H1 (cell line): ENCODE data around the gene ZNF831. TPM values are rescaled to one million over a fixed set of nuclear protein-coding genes. Genes with fewer than 3 reads are reported as not detected.

Experiments
- CTCF ChIA-PET: fragments of 300-600 bp; sonication (Branson Sonifier 250); formaldehyde crosslinking; loops from one replicate; lab custom pipeline; 2021; ENCODE audit not compliant: partially characterized antibody; lab: Charles Lee
- POLR2A ChIA-PET: fragments of 300-600 bp; sonication (Branson Sonifier 250); formaldehyde crosslinking; loops from one replicate; lab custom pipeline; 2021; ENCODE audit warnings: inconsistent platforms; ENCODE audit not compliant: partially characterized antibody; lab: Charles Lee
- DNase-seq, 2 experiments: peaks; one replicate each; pipeline versions ENCODE4 v3.0.0 to v3.0.0-alpha.2; 2010 to 2022; ENCODE audit warnings: low spot score in 2 of 2, low read depth in 1 of 2, mixed read lengths in 1 of 2
- FAIRE-seq: peaks from 2 replicates; lab custom pipeline; 2011; peaks lifted over from hg19 to GRCh38; lab: Jason Lieb, UNC
- H2AFZ ChIP-seq: 2 replicates; pipeline ENCODE4 v1.8.1; 2012; ENCODE audit warnings: low read length, inconsistent platforms
- H2AK5ac ChIP-seq: 2 replicates; pipeline ENCODE4 v1.6.1; 2013; ENCODE audit warnings: low read depth, low read length
- H2BK120ac ChIP-seq: replicated peaks from 2 replicates; pipeline ENCODE3; 2013; ENCODE audit warnings: low read depth, low read length, inconsistent platforms
- H2BK12ac ChIP-seq: 2 replicates; pipeline ENCODE4 v1.6.1; 2013; ENCODE audit warnings: low read depth, low read length
- H2BK15ac ChIP-seq: 2 replicates; pipeline ENCODE4 v1.6.1; 2013; ENCODE audit warnings: low read length
- H2BK20ac ChIP-seq: 2 replicates; pipeline ENCODE4 v1.6.1; 2013; ENCODE audit warnings: low read length
- H2BK5ac ChIP-seq: 2 replicates; pipeline ENCODE4 v1.6.1; 2013; ENCODE audit warnings: low read depth, low read length
- H3K14ac ChIP-seq: 2 replicates; pipeline ENCODE4 v1.6.1; 2013; ENCODE audit warnings: inconsistent platforms; ENCODE audit not compliant: insufficient read length
- H3K18ac ChIP-seq: 2 replicates; pipeline ENCODE4 v1.6.1; 2013; ENCODE audit warnings: low read length; ENCODE audit errors: extremely low read depth
- H3K23ac ChIP-seq: 2 replicates; pipeline ENCODE4 v1.6.1; 2013; ENCODE audit warnings: inconsistent platforms; ENCODE audit not compliant: insufficient read length
- H3K23me2 ChIP-seq: 2 replicates; pipeline ENCODE4 v1.6.1; 2013; ENCODE audit warnings: low read depth, low read length
- H3K27ac ChIP-seq: 2 replicates; pipeline ENCODE4 v1.6.1; 2011; ENCODE audit warnings: low read depth, low read length, inconsistent platforms
- H3K27me3 ChIP-seq, 4 experiments: replicated peaks in 1 of 4; 1 replicate in 1 of 4; 2 replicates in 3 of 4; pipeline versions ENCODE4 v1.6.1 to v1.8.1; 2011 to 2013; ENCODE audit warnings: low read length in 3 of 4, mild to moderate bottlenecking in 3 of 4, inconsistent platforms in 2 of 4, mixed read lengths in 2 of 4, moderate library complexity in 1 of 4; ENCODE audit not compliant: control insufficient read depth in 3 of 4, insufficient read depth in 3 of 4; ENCODE audit errors: extremely low read depth in 1 of 4
- H3K36me3 ChIP-seq, 4 experiments: 2 replicates each; pipeline versions ENCODE4 v1.6.1 to v1.8.1; 2011 to 2013; ENCODE audit warnings: mild to moderate bottlenecking in 4 of 4, low read length in 3 of 4, moderate library complexity in 2 of 4, control low read depth in 1 of 4, inconsistent platforms in 1 of 4; ENCODE audit not compliant: insufficient read depth in 4 of 4, control insufficient read depth in 2 of 4
- H3K4ac ChIP-seq: replicated peaks from 2 replicates; pipeline ENCODE3; 2013; ENCODE audit warnings: low read length, low read depth, mixed read lengths, inconsistent platforms; ENCODE audit not compliant: insufficient read length
- H3K4me1 ChIP-seq, 4 experiments: replicated peaks in 1 of 4; 1 replicate in 1 of 4; 2 replicates in 3 of 4; pipeline versions ENCODE4 v1.6.1 to v1.8.1; 2011 to 2013; ENCODE audit warnings: low read length in 3 of 4, inconsistent platforms in 2 of 4, mixed read lengths in 1 of 4; ENCODE audit not compliant: insufficient read depth in 4 of 4, control insufficient read depth in 3 of 4
- H3K4me2 ChIP-seq, 2 experiments: 2 replicates each; pipeline versions ENCODE4 v1.6.1 to v1.8.1; 2011 to 2013; ENCODE audit warnings: low read depth in 2 of 2, low read length in 2 of 2, control low read depth in 1 of 2, inconsistent platforms in 1 of 2, mild to moderate bottlenecking in 1 of 2; ENCODE audit not compliant: insufficient read depth in 1 of 2
- H3K4me3 ChIP-seq, 4 experiments: fragments of 200-600, 300-600 bp in 1 of 4; sonication (generic), shearing (Covaris generic), sonication (Bioruptor Twin) in 1 of 4; 2 replicates each; pipeline versions ENCODE4 v1.5.1 to v1.8.1; 2011 to 2016; ENCODE audit warnings: low read length in 4 of 4, low read depth in 3 of 4, control low read depth in 2 of 4, inconsistent platforms in 2 of 4, mild to moderate bottlenecking in 2 of 4, mixed read lengths in 1 of 4, moderate library complexity in 1 of 4; ENCODE audit not compliant: insufficient read depth in 2 of 4; ENCODE audit errors: extremely low read depth in 1 of 4
- H3K56ac ChIP-seq: replicated peaks from 2 replicates; pipeline ENCODE3; 2013; ENCODE audit warnings: low read depth, mild to moderate bottlenecking, mixed read lengths, low read length, inconsistent platforms; ENCODE audit not compliant: insufficient read length
- H3K79me1 ChIP-seq: 2 replicates; pipeline ENCODE4 v1.6.1; 2013; ENCODE audit warnings: low read depth, low read length, control low read depth
- H3K79me2 ChIP-seq, 2 experiments: 2 replicates each; pipeline versions ENCODE4 v1.6.1 to v1.8.1; 2012 to 2013; ENCODE audit warnings: low read length in 2 of 2, mild to moderate bottlenecking in 2 of 2, inconsistent platforms in 1 of 2; ENCODE audit not compliant: insufficient read depth in 2 of 2, control insufficient read depth in 1 of 2
- H3K9ac ChIP-seq, 4 experiments: replicated peaks in 1 of 4; 1 replicate in 1 of 4; 2 replicates in 3 of 4; pipeline versions ENCODE4 v1.6.1 to v1.8.1; 2011 to 2013; ENCODE audit warnings: low read depth in 3 of 4, low read length in 3 of 4, control low read depth in 2 of 4, mild to moderate bottlenecking in 2 of 4, moderate library complexity in 2 of 4, inconsistent platforms in 1 of 4; ENCODE audit errors: extremely low read depth in 1 of 4
- H3K9me3 ChIP-seq, 2 experiments: 2 replicates each; pipeline versions ENCODE4 v1.6.1 to v1.8.1; 2012 to 2013; ENCODE audit warnings: mild to moderate bottlenecking in 2 of 2, moderate library complexity in 2 of 2, control low read depth in 1 of 2, inconsistent platforms in 1 of 2, low read depth in 1 of 2, low read length in 1 of 2, mixed read lengths in 1 of 2; ENCODE audit not compliant: insufficient read depth in 2 of 2
- H4K20me1 ChIP-seq, 2 experiments: replicated peaks in 1 of 2; 2 replicates each; pipeline versions ENCODE3 to v1.8.1; 2011 to 2013; ENCODE audit warnings: inconsistent platforms in 2 of 2, low read length in 2 of 2, mild to moderate bottlenecking in 1 of 2; ENCODE audit not compliant: insufficient read depth in 2 of 2, control insufficient read depth in 1 of 2
- H4K5ac ChIP-seq: 2 replicates; pipeline ENCODE4 v1.6.1; 2013; ENCODE audit warnings: low read length, low read depth, mixed read lengths, inconsistent platforms; ENCODE audit not compliant: insufficient read length
- H4K8ac ChIP-seq: 2 replicates; pipeline ENCODE4 v1.8.0; 2013; ENCODE audit warnings: mild to moderate bottlenecking, moderate library complexity, low read length, inconsistent platforms; ENCODE audit not compliant: insufficient read depth; ENCODE audit errors: extremely low read depth
- H4K91ac ChIP-seq: replicated peaks from 2 replicates; pipeline ENCODE3; 2013; ENCODE audit warnings: low read length, mixed read lengths, inconsistent platforms; ENCODE audit not compliant: insufficient read length
- CBX5 ChIP-seq: fragments of 300-800, 300-1000 bp; sonication (generic); IDR thresholded peaks from 2 replicates; pipeline ENCODE4 v1.7.1; 2016; ENCODE audit warnings: antibody characterized with exemption, low read length, low read depth
- FOSL1 ChIP-seq: IDR thresholded peaks from 2 replicates; pipeline ENCODE4 v1.6.1; 2011; ENCODE audit warnings: mild to moderate bottlenecking, low read depth, low read length, moderate library complexity; ENCODE audit not compliant: insufficient read depth
- HDAC6 ChIP-seq: IDR thresholded peaks from one replicate; pipeline ENCODE4 v1.7.1; 2012; ENCODE audit warnings: low read depth, mild to moderate bottlenecking, inconsistent platforms, low read length, moderate library complexity
- JUN ChIP-seq: IDR thresholded peaks from 2 replicates; pipeline ENCODE4 v1.6.1; 2011; ENCODE audit warnings: low read depth, mild to moderate bottlenecking, improper control_type of control experiment, low read length
- KDM4A ChIP-seq: IDR thresholded peaks from one replicate; pipeline ENCODE4 v1.7.1; 2012; ENCODE audit warnings: low read depth, mild to moderate bottlenecking, moderate library complexity, low read length, inconsistent platforms; ENCODE audit not compliant: severe bottlenecking
- MAFK ChIP-seq: IDR thresholded peaks from 2 replicates; pipeline ENCODE4 v1.6.1; 2012; ENCODE audit warnings: low read depth, mild to moderate bottlenecking, improper control_type of control experiment, low read length
- RFX5 ChIP-seq: IDR thresholded peaks from 2 replicates; pipeline ENCODE4 v1.6.1; 2011; ENCODE audit warnings: low read depth, low read length, improper control_type of control experiment, borderline replicate concordance
- RXRA ChIP-seq: IDR thresholded peaks from 2 replicates; pipeline ENCODE4 v1.6.1; 2011; ENCODE audit warnings: low read depth, mild to moderate bottlenecking, low read length, moderate library complexity; ENCODE audit not compliant: insufficient read depth
- SIX5 ChIP-seq: IDR thresholded peaks from 2 replicates; pipeline ENCODE4 v1.6.1; 2011; ENCODE audit warnings: mild to moderate bottlenecking, low read depth, low read length
- TCF12 ChIP-seq: IDR thresholded peaks from 2 replicates; pipeline ENCODE4 v1.6.1; 2011; ENCODE audit warnings: low read depth, mild to moderate bottlenecking, low read length
- YY1 ChIP-seq: IDR thresholded peaks from 2 replicates; pipeline ENCODE4 v1.6.1; 2011; ENCODE audit warnings: low read depth, mild to moderate bottlenecking, low read length
- WGBS, 2 experiments: shearing (Covaris generic) in 1 of 2; methylation state at CpG; one replicate each; pipeline versions ENCODE4 v1.1.6 to v1.1.7; 2013 to 2015; ENCODE audit warnings: low lambda C conversion rate in 2 of 2, mixed read lengths in 2 of 2, inconsistent platforms in 1 of 2, low coverage in 1 of 2, missing lambda C conversion rate in 1 of 2; ENCODE audit not compliant: insufficient replicate concordance in 2 of 2, insufficient coverage in 1 of 2, insufficient read length in 1 of 2; ENCODE audit errors: extremely low coverage in 1 of 2, missing lambda C conversion rate in 1 of 2; 5-methylcytosine and 5-hydroxymethylcytosine counted together
- polyA plus RNA-seq, 7 experiments: library from polyadenylated mRNA; depleted of rRNA in 3 of 7; stranded (reverse) in 5 of 7; unstranded in 2 of 7; fragments of >200 nt in 5 of 7; fragments of 200-250 nt in 2 of 7; gene quantifications; 1 replicate in 5 of 7; 2 replicates in 1 of 7; 4 replicates in 1 of 7; pipeline versions ENCODE4 v1.2.1 to v1.2.3, GENCODE V29; 2011 to 2013; ENCODE audit warnings: missing spikeins in 2 of 7, mixed read lengths in 2 of 7
- total RNA-seq: library from RNA; stranded (reverse); fragmentation: NEBNext Ultra II Directional; extraction: Animal tissue kit (Norgen Biotek cat#: 25700); gene quantifications from 2 replicates; pipeline ENCODE4 v1.2.1, GENCODE V29; 2021
- TF ChIP-seq, protein P1 (sequence below): IDR thresholded peaks from 2 replicates; pipeline ENCODE4 v1.6.1; 2012; ENCODE audit warnings: inconsistent platforms
- TF ChIP-seq, protein P2 (sequence below): IDR thresholded peaks from 2 replicates; pipeline ENCODE4 v1.6.1; 2011; ENCODE audit warnings: low read depth, mild to moderate bottlenecking, low read length; ENCODE audit not compliant: insufficient read depth

The ZNF831 gene
- total and polyA plus RNA-seq, 2 of the 8 experiments (the other 6 are each of a cell fraction or from before 2014, with no cell fraction given) = not detected

DNA sequence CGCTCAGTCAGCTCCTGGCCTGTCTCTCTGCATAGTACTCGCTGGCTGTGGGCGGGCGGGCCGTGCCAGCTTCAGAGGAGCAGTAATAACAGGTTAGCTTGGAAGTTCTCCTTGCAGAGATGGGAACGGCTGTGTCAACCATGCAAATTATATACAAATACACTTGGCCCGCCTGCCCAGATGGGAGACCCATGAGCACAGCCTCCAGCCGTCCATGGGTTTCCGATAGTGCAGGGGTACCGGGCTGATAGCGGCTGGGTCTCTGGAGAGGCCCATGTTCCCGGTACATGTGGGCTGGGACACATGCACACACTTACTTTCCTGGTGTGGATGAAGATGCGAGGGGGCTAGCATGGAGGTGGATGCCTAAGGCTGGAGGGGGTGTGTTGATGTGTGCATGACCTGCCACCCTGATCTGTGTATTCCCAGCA is 12.8 kb upstream of the ZNF831 start:
- H3K4me1 ChIP-seq = no peaks in the 10 kb centered on the region
- H3K79me2 ChIP-seq = no peaks in the 10 kb centered on the region
- no peak overlapping the region; the same call in 1 of the 2 replicates for H4K8ac ChIP-seq
- no peaks in the 10 kb centered on the region for H3K9me3 ChIP-seq
- H3K23me2 ChIP-seq = no peaks in the 10 kb centered on the region
- no peak overlapping the region for H2BK15ac ChIP-seq
- H3K56ac ChIP-seq = no peak overlapping the region
- H3K4me3 ChIP-seq = no peak overlapping the region
- no peak overlapping the region for H4K5ac ChIP-seq
- no peak overlapping the region for H2BK5ac ChIP-seq
- H3K4ac ChIP-seq = no peak overlapping the region
- no peak overlapping the region for H2BK12ac ChIP-seq
- H2AFZ ChIP-seq = no peak overlapping the region
- H3K23ac ChIP-seq = no peak overlapping the region
- ChIA-PET CTCF (no interaction called here), POLR2A (no interaction called here)
- H2AK5ac ChIP-seq = no peak overlapping the region
- FAIRE-seq (no peak), DNase-seq (peak in 1 of 2 experiments; percentile 29)
- no peak overlapping the region for H3K27ac ChIP-seq
- no peak overlapping the region for H4K91ac ChIP-seq
- no peaks in the 10 kb centered on the region for H4K20me1 ChIP-seq
- no peak overlapping the region for H3K9ac ChIP-seq
- H2BK120ac ChIP-seq = no peak overlapping the region
- no peak overlapping the region for H3K4me2 ChIP-seq
- H3K79me1 ChIP-seq = no peaks in the 10 kb centered on the region
- 95% methylated on average over 13 of the region's 13 CpGs; no CpG with 5 or more reads in 1 of the 2 experiments for WGBS, 2 experiments
- no peak overlapping the region for H3K18ac ChIP-seq
- H3K14ac ChIP-seq = no peak overlapping the region
- no peaks in the 10 kb centered on the region for H3K27me3 ChIP-seq
- no peaks in the 10 kb centered on the region for H3K36me3 ChIP-seq
- no peak overlapping the region for H2BK20ac ChIP-seq
- TF ChIP-seq RXRA = no peak
- no peak for TF ChIP-seq JUN
- no peak for TF ChIP-seq FOSL1
- TF ChIP-seq, protein P1, sequence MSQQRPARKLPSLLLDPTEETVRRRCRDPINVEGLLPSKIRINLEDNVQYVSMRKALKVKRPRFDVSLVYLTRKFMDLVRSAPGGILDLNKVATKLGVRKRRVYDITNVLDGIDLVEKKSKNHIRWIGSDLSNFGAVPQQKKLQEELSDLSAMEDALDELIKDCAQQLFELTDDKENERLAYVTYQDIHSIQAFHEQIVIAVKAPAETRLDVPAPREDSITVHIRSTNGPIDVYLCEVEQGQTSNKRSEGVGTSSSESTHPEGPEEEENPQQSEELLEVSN = no peak
- TF ChIP-seq KDM4A = no peak
- no peak for TF ChIP-seq CBX5
- no peak for TF ChIP-seq RFX5
- TF ChIP-seq SIX5 = no peak
- TF ChIP-seq HDAC6 = no peak
- no peak for TF ChIP-seq TCF12
- no peak for TF ChIP-seq YY1
- no peak for TF ChIP-seq MAFK
- TF ChIP-seq, protein P2, sequence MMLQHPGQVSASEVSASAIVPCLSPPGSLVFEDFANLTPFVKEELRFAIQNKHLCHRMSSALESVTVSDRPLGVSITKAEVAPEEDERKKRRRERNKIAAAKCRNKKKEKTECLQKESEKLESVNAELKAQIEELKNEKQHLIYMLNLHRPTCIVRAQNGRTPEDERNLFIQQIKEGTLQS = no peak
